ENCODE results near the gene LTBP3. TPM values are rescaled to one million over a fixed set of nuclear protein-coding genes. Genes with fewer than 3 reads are reported as not detected.

LTBP3 gene
- total and polyA plus RNA-seq, 8 donors, result 70.8 to 322 (median 239) TPM

DNA sequence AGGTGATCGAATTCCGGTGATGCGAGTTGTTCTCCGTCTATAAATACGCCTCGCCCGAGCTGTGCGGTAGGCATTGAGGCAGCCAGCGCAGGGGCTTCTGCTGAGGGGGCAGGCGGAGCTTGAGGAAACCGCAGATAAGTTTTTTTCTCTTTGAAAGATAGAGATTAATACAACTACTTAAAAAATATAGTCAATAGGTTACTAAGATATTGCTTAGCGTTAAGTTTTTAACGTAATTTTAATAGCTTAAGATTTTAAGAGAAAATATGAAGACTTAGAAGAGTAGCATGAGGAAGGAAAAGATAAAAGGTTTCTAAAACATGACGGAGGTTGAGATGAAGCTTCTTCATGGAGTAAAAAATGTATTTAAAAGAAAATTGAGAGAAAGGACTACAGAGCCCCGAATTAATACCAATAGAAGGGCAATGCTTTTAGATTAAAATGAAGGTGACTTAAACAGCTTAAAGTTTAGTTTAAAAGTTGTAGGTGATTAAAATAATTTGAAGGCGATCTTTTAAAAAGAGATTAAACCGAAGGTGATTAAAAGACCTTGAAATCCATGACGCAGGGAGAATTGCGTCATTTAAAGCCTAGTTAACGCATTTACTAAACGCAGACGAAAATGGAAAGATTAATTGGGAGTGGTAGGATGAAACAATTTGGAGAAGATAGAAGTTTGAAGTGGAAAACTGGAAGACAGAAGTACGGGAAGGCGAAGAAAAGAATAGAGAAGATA lies 59.0 kb downstream of the LTBP3 start, which contains the start of gene MALAT1:
TSS of gene MALAT1 (plus strand) at position 69 of the 736 bp plus-strand sequence.
- TF ChIP-seq CTCF (IDR thresholded peaks at IDR 0.05), result no peak
- H3K4me1 ChIP-seq, result peaks cover 21 to 30% of the 10 kb centered on the region in 2 donors
- H3K27ac ChIP-seq, result peak within 1 kb of the TSS; percentile 98 to 99
- H3K36me3 ChIP-seq, result peaks cover 4 to 30% of the 10 kb centered on the region in 2 donors
- H3K9me3 ChIP-seq, result no peaks in the 10 kb centered on the region
- ATAC-seq (peak; percentile 19), DNase-seq (peak; percentile 93 to 97 (median 94))
- peak within 1 kb of the TSS; percentile 50 to 77 for H3K4me3 ChIP-seq
- H3K27me3 ChIP-seq, result no peaks in the 10 kb centered on the region
- intact Hi-C loops (cut with DNase I), result loop anchor here in 1 of 2 donors (5.0 kb wide), 1 partner anchor 77 kb away; the partner anchor contains the start of gene NEAT1

DNA sequence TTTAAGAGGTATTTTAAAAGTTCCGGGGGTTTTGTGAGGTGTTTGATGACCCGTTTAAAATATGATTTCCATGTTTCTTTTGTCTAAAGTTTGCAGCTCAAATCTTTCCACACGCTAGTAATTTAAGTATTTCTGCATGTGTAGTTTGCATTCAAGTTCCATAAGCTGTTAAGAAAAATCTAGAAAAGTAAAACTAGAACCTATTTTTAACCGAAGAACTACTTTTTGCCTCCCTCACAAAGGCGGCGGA lies 59.5 kb downstream of the LTBP3 start:
- Histone ChIP-seq H3K9me3 (no peaks in the 10 kb centered on the region), H3K4me3 (peak overlapping the region; percentile 50 to 77), H3K27me3 (no peaks in the 10 kb centered on the region), H3K4me1 (peaks cover 25 to 34% of the 10 kb centered on the region in 2 donors), H3K27ac (peak overlapping the region; percentile 98 to 99), H3K36me3 (peaks cover 4 to 25% of the 10 kb centered on the region in 2 donors)
- no peak for DNase-seq
- no peak for ATAC-seq
- intact Hi-C loops (cut with DNase I), result loop anchor here in 1 of 2 donors (5.0 kb wide), 1 partner anchor 76 kb away; the partner anchor contains the start of gene NEAT1
- TF ChIP-seq CTCF (IDR thresholded peaks at IDR 0.05), result no peak

GRCh38 chr11:65498042-65498726 lies 60.0 kb downstream of the LTBP3 start:
- Histone ChIP-seq H3K4me3 (peak overlapping the region; percentile 50 to 77), H3K27ac (peak overlapping the region; percentile 98 to 99), H3K27me3 (no peaks in the 10 kb centered on the region), H3K9me3 (no peaks in the 10 kb centered on the region), H3K36me3 (peaks cover 4 to 20% of the 10 kb centered on the region in 2 donors), H3K4me1 (peaks cover 30 to 39% of the 10 kb centered on the region in 2 donors)
- ATAC-seq, result peak; percentile 6
- intact Hi-C loops (cut with DNase I), result loop anchor here in 1 of 2 donors (5.0 kb wide), 1 partner anchor 76 kb away; the partner anchor contains the start of gene NEAT1
- peak in 3 of 4 donors; percentile 74 to 80 (median 77) for DNase-seq
- TF ChIP-seq CTCF (IDR thresholded peaks at IDR 0.05), result no peak

DNA sequence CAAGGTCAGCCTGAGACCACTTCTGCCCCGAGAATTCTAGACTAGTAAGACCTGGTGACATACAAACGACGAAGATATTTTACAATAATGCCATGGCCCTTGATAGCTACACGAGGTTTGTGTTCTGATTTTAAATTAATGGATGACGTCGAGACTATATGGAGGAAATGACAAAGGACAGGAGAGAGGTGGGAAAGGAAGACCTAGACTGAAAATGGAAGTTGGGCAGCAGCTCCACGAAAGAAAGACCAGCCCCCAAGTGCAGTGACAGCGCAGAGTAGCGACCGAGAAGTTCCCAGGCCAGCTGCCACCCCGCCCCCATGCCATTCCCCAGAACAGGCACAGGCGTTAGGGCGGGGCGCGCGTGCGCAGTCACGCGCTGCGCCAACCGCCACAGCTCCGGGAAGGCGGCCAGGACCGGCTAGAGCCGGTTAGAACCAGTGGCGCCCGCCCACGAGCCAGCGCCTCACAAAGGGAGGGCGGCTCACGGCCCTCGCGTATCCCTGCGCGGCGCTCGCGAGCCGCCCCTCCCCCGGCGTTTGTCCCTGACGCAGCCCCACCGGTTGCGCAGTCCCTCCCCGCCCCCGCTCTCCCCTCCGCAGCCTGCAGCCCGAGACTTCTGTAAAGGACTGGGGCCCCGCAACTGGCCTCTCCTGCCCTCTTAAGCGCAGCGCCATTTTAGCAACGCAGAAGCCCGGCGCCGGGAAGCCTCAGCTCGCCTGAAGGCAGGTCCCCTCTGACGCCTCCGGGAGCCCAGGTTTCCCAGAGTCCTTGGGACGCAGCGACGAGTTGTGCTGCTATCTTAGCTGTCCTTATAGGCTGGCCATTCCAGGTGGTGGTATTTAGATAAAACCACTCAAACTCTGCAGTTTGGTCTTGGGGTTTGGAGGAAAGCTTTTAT lies 60.8 kb downstream of the LTBP3 start:
- TF ChIP-seq CTCF (IDR thresholded peaks at IDR 0.05), result no peak
- no peaks in the 10 kb centered on the region for H3K27me3 ChIP-seq
- peaks cover 4 to 12% of the 10 kb centered on the region in 2 donors for H3K36me3 ChIP-seq
- peak overlapping the region; percentile 50 to 77 for H3K4me3 ChIP-seq
- ATAC-seq (peak; percentile 74), DNase-seq (peak; percentile 98 to 100 (median 100))
- peaks cover 38 to 47% of the 10 kb centered on the region in 2 donors for H3K4me1 ChIP-seq
- H3K27ac ChIP-seq, result peak overlapping the region; percentile 98 to 99
- no peaks in the 10 kb centered on the region for H3K9me3 ChIP-seq
- intact Hi-C loops (cut with DNase I), result loop anchor here in 1 of 2 donors (5.0 kb wide), 1 partner anchor 75 kb away; the partner anchor contains the start of gene NEAT1

Measured in left lung (tissue), 10 donors.